ENCODE results near the gene ASS1. TPM values are rescaled to one million over a fixed set of nuclear protein-coding genes. Genes with fewer than 3 reads are reported as not detected.
"Not testable (repeated sequence)": the region's sequence is repeated elsewhere in the genome, so short reads cannot be mapped to it uniquely, and the experiment has no call there.

ASS1 gene
- total RNA-seq: 1 to 10 TPM in 1 of 2 donors, under 1 TPM in 1; 0.69 to 1.4 TPM

GRCh38 chr9:130444565-130445221, at the start of gene ASS1:
Gene ASS1, plus strand, starts transcription at chr9:130444961. Its CDS starts 7,268 bp downstream, at chr9:130452229.
- Mint-ChIP-seq H3K27ac (no peak within 1 kb of the TSS), H3K9me3 (no peaks in the 10 kb centered on the region), H3K27me3 (peaks cover 22% of the 10 kb centered on the region), H3K4me1 (no peaks in the 10 kb centered on the region), H3K4me3 (peak within 1 kb of the TSS; percentile 53), H3K36me3 (ENCODE audit: low read depth) (no peaks in the 10 kb centered on the region)
- peak; percentile 75 for ATAC-seq (replicated peaks)

- H3K4me3 Mint-ChIP-seq: no peak overlapping the region
- H3K9me3 Mint-ChIP-seq: no peaks in the 10 kb centered on the region
- ATAC-seq (replicated peaks): no peak
- H3K27ac Mint-ChIP-seq: no peak overlapping the region
- peaks cover 3% of the 10 kb centered on the region for H3K27me3 Mint-ChIP-seq
- H3K36me3 Mint-ChIP-seq (ENCODE audit: low read depth): no peaks in the 10 kb centered on the region
- no peaks in the 10 kb centered on the region for H3K4me1 Mint-ChIP-seq
Measured at GRCh38 chr9:130395810-130396435, 48.8 kb upstream of the ASS1 start.

GRCh38 chr9:130396581-130396980, 48.2 kb upstream of the ASS1 start:
- no peak overlapping the region for H3K27ac Mint-ChIP-seq
- no peaks in the 10 kb centered on the region for H3K9me3 Mint-ChIP-seq

GRCh38 chr9:130398487-130399240, 46.1 kb upstream of the ASS1 start:
- H3K4me1 Mint-ChIP-seq: no peaks in the 10 kb centered on the region
- no peak for ATAC-seq (replicated peaks)
- no peaks in the 10 kb centered on the region for H3K36me3 Mint-ChIP-seq (ENCODE audit: low read depth)
- H3K27ac Mint-ChIP-seq: no peak overlapping the region
- no peak overlapping the region for H3K4me3 Mint-ChIP-seq
- H3K9me3 Mint-ChIP-seq: no peaks in the 10 kb centered on the region
- H3K27me3 Mint-ChIP-seq: no peaks in the 10 kb centered on the region

More at GRCh38 chr9:130396581-130396980, 48.2 kb upstream of the ASS1 start:
- Mint-ChIP-seq H3K27me3 (peaks cover 3% of the 10 kb centered on the region), H3K36me3 (ENCODE audit: low read depth) (no peaks in the 10 kb centered on the region), H3K4me1 (no peaks in the 10 kb centered on the region), H3K4me3 (no peak overlapping the region)
- ATAC-seq (replicated peaks): no peak

- Mint-ChIP-seq H3K4me3 (no peak overlapping the region), H3K9me3 (no peaks in the 10 kb centered on the region), H3K4me1 (no peaks in the 10 kb centered on the region), H3K36me3 (ENCODE audit: low read depth) (no peaks in the 10 kb centered on the region), H3K27me3 (peaks cover 3% of the 10 kb centered on the region), H3K27ac (no peak overlapping the region)
- ATAC-seq (replicated peaks): no peak
Measured at GRCh38 chr9:130399768-130400167, 45.0 kb upstream of the ASS1 start.

- Mint-ChIP-seq H3K9me3 (no peaks in the 10 kb centered on the region), H3K27me3 (peaks cover 3% of the 10 kb centered on the region), H3K4me1 (no peaks in the 10 kb centered on the region), H3K27ac (no peak overlapping the region), H3K4me3 (no peak overlapping the region), H3K36me3 (ENCODE audit: low read depth) (no peaks in the 10 kb centered on the region)
- ATAC-seq (replicated peaks): no peak
Measured at GRCh38 chr9:130400870-130401269, 43.9 kb upstream of the ASS1 start.

- not testable (repeated sequence) for ATAC-seq (replicated peaks); H3K4me1 Mint-ChIP-seq; H3K27me3 Mint-ChIP-seq; H3K4me3 Mint-ChIP-seq; H3K36me3 Mint-ChIP-seq (ENCODE audit: low read depth); H3K9me3 Mint-ChIP-seq; H3K27ac Mint-ChIP-seq
Measured at GRCh38 chr9:130401742-130402141, 43.0 kb upstream of the ASS1 start.

- peaks cover 3% of the 10 kb centered on the region for H3K27me3 Mint-ChIP-seq
Measured at GRCh38 chr9:130402243-130402642, 42.5 kb upstream of the ASS1 start.

GRCh38 chr9:130402645-130403440, 41.9 kb upstream of the ASS1 start:
- H3K4me1 Mint-ChIP-seq: no peaks in the 10 kb centered on the region
- H3K27me3 Mint-ChIP-seq: peaks cover 3% of the 10 kb centered on the region
- H3K4me3 Mint-ChIP-seq: no peak overlapping the region
- no peaks in the 10 kb centered on the region for H3K9me3 Mint-ChIP-seq
- no peaks in the 10 kb centered on the region for H3K36me3 Mint-ChIP-seq (ENCODE audit: low read depth)
- no peak for ATAC-seq (replicated peaks)
- no peak overlapping the region for H3K27ac Mint-ChIP-seq

More at GRCh38 chr9:130402243-130402642, 42.5 kb upstream of the ASS1 start:
- ATAC-seq (replicated peaks): no peak
- H3K36me3 Mint-ChIP-seq (ENCODE audit: low read depth): no peaks in the 10 kb centered on the region
- no peak overlapping the region for H3K4me3 Mint-ChIP-seq
- H3K9me3 Mint-ChIP-seq: no peaks in the 10 kb centered on the region
- H3K27ac Mint-ChIP-seq: no peak overlapping the region
- no peaks in the 10 kb centered on the region for H3K4me1 Mint-ChIP-seq

- Mint-ChIP-seq H3K27ac (no peak overlapping the region), H3K27me3 (peaks cover 3% of the 10 kb centered on the region), H3K4me1 (no peaks in the 10 kb centered on the region), H3K4me3 (no peak overlapping the region), H3K9me3 (no peaks in the 10 kb centered on the region), H3K36me3 (ENCODE audit: low read depth) (no peaks in the 10 kb centered on the region)
- ATAC-seq (replicated peaks): no peak
Measured at GRCh38 chr9:130405657-130406257, 39.0 kb upstream of the ASS1 start.

- Mint-ChIP-seq H3K4me1 (no peaks in the 10 kb centered on the region), H3K4me3 (no peak overlapping the region), H3K9me3 (no peaks in the 10 kb centered on the region), H3K27ac (no peak overlapping the region), H3K36me3 (ENCODE audit: low read depth) (no peaks in the 10 kb centered on the region), H3K27me3 (peaks cover 3% of the 10 kb centered on the region)
- no peak for ATAC-seq (replicated peaks)
Measured at GRCh38 chr9:130406278-130406895, 38.4 kb upstream of the ASS1 start.

GRCh38 chr9:130407916-130408663, 36.7 kb upstream of the ASS1 start:
- no peaks in the 10 kb centered on the region for H3K36me3 Mint-ChIP-seq (ENCODE audit: low read depth)
- H3K9me3 Mint-ChIP-seq: no peaks in the 10 kb centered on the region
- no peak overlapping the region for H3K4me3 Mint-ChIP-seq
- no peaks in the 10 kb centered on the region for H3K4me1 Mint-ChIP-seq
- H3K27ac Mint-ChIP-seq: no peak overlapping the region
- no peak for ATAC-seq (replicated peaks)
- H3K27me3 Mint-ChIP-seq: peaks cover 3% of the 10 kb centered on the region

- H3K9me3 Mint-ChIP-seq: no peaks in the 10 kb centered on the region
- H3K27ac Mint-ChIP-seq: no peak overlapping the region
- no peaks in the 10 kb centered on the region for H3K4me1 Mint-ChIP-seq
- ATAC-seq (replicated peaks): no peak
- H3K36me3 Mint-ChIP-seq (ENCODE audit: low read depth): no peaks in the 10 kb centered on the region
- peaks cover 3% of the 10 kb centered on the region for H3K27me3 Mint-ChIP-seq
- no peak overlapping the region for H3K4me3 Mint-ChIP-seq
Measured at GRCh38 chr9:130408669-130409068, 36.1 kb upstream of the ASS1 start.
